KOPT-K1 (cell line): ENCODE measurements around the gene KRT74.

ENCODE experiments used
- H3K27ac ChIP-seq: fragments of 200-600 bp; sonication (generic); 2 replicates; pipeline ENCODE4 v1.5.1; 2016; ENCODE audit warnings: antibody characterized with exemption, mild to moderate bottlenecking, low read depth, low read length; ENCODE audit not compliant: poor library complexity, severe bottlenecking
- H3K36me3 ChIP-seq: fragments of 200-600 bp; sonication (generic); 2 replicates; pipeline ENCODE4 v1.5.1; 2017; ENCODE audit warnings: antibody characterized with exemption, mild to moderate bottlenecking, low read length, moderate library complexity; ENCODE audit not compliant: insufficient read depth
- H3K9me3 ChIP-seq: fragments of 200-600 bp; sonication (generic); 2 replicates; pipeline ENCODE4 v1.5.1; 2017; ENCODE audit warnings: antibody characterized with exemption, low read length, mild to moderate bottlenecking; ENCODE audit not compliant: insufficient read depth, poor library complexity, severe bottlenecking

Gene KRT74

DNA sequence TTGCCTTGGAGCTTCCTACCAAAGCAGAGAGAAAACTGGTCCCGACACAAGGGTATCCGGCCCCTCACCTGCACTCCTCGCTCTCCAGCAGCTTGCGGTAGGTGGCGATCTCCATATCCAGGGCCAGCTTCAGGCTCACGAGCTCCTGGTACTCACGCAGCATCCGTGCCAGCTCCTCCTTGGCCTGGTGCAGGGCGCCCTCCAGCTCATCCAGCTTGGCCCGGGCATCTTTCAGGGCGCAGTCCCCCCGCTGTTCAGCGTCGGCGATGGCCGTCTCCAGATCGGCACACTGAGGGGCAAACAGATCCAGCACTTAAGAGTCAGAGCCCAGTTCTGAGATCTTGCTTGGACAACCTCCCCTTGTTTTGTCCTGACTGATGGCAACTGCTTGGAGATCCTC lies 13.9 kb upstream of the KRT74 start:
- Histone ChIP-seq H3K36me3 (no peaks in the 10 kb centered on the region), H3K9me3 (no peaks in the 10 kb centered on the region), H3K27ac (no peak overlapping the region)

DNA sequence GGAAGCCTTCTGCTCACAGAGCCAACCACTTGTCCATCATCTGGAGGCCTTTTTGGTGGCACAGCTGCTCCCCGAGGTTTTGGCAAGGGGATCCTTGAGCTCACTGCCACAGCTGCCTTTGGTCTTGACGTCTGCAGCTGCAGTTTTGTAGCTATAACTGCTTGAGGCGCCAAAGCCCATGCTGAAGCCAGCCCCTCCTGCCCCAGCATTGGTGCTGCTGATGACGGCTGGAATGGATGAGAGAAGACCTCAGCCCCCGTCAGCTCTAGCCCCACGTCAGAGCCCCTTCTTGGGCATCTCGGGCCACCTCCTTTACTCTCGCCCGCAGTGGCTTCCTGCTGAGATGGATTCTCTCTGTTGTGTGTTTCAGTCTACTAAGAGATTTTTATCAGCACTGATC lies 12.3 kb upstream of the KRT74 start:
- no peaks in the 10 kb centered on the region for H3K9me3 ChIP-seq
- no peaks in the 10 kb centered on the region for H3K36me3 ChIP-seq
- H3K27ac ChIP-seq, result no peak overlapping the region

DNA sequence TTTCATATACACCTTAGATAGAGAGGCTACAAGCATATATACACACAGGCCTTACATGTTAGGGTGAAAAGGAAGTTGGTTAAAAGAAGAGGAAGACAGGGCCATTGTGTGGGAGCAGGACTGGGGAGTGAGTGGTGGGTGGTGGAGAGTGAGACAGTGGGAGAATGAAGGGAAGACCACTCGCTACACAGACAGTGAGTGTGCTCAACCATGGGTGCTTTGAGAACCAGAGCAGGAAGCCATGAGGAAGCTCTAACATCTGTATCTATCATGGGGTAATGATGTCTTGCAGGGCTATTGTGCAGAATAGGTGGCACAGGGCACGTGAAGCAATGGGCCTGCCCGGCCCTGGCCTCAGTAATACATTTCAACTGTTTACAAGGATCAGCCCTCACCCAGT lies 11.4 kb upstream of the KRT74 start:
- Histone ChIP-seq H3K36me3 (no peaks in the 10 kb centered on the region), H3K27ac (no peak overlapping the region), H3K9me3 (no peaks in the 10 kb centered on the region)

DNA sequence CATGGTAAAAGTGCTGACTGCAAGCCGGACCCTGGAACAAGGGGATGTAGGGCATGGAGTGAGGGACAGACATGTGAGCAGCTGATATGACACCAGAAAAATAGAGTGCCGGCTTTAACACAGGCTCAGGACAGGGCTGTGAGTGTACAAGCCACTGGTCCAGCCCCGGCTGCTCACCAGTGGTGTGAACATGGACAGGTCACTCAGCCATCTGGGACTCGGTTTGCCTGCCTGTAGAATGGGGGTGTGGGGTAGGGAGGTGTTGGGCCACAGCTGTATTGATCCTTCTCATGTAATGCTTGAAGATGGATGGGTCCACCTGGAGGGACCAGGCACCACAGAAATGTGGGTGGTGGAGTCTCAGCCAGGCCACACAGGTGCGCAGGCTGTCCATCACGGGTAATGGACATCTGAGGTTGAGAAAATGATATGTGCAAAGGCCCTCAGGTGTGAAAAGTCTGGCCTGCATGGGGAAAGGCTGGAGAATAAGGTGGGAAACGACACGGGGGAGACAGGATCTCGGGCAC lies 10.6 kb upstream of the KRT74 start:
- H3K9me3 ChIP-seq, result no peaks in the 10 kb centered on the region
- no peaks in the 10 kb centered on the region for H3K36me3 ChIP-seq
- no peak overlapping the region for H3K27ac ChIP-seq

DNA sequence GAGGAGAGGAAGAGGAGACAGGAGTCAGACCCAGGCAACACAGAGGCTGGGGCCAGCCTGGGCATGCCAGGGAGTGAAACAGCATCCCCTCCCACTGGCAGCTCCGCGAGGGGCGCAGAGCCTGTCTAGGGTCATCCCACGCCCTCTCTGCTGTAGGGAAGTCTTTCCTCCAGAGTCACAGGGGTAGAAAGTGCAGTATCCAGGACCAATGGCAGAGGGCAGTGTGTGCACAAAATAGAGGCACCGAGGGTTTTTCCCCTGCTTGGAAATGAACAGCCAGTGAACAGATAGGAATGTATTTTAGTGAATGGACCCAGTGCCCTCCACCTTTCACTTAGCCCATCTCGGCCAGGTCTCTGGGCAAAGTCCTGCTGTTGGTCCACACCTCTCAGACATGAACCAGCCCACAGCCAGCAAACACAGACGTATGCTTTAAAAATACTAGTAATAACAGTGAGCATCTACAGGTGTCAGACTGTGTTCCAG lies 9.4 kb upstream of the KRT74 start:
- Histone ChIP-seq H3K36me3 (no peaks in the 10 kb centered on the region), H3K9me3 (no peaks in the 10 kb centered on the region), H3K27ac (no peak overlapping the region)

DNA sequence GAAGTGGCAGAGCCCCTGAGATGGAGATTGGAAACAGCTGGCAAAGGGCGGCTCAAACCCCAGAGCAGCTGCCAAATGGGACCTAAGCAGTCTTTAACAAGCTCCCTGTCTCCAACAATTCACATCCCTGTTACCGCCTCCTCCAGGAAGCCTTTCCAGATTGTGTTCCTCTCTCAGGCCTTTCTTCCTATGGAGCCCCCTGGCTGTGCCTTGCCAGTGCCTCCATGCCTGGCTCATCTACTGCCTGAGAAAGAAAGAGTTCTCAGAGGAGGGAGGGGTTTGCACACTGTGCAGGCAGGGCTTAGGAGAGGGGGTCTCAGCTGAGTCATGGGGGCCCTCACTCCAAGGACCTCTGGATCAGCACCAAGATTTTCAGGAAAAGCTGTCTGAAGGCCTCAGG lies 8.8 kb upstream of the KRT74 start:
- H3K9me3 ChIP-seq, result no peaks in the 10 kb centered on the region
- no peak overlapping the region for H3K27ac ChIP-seq
- H3K36me3 ChIP-seq, result no peaks in the 10 kb centered on the region

DNA sequence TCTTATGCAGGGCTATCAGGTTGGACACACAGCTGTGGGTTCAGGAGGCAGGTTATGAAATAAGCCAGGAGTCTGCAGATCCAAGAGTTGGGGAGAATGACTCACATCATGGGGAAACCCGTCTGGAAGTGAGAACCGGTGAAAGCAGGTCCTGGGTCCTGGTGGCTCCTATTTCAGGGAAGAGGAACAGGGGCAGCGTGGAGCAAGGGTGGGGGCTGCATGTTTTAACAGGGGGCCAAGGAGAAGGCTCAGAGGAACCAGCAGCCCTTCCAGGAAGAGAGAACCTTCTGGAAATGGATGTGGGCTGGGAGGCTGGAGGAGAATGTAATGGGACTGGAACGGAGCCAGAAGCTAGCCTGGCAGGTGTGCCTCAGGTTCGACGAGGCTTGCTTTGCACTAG lies 7.8 kb upstream of the KRT74 start:
- no peaks in the 10 kb centered on the region for H3K9me3 ChIP-seq

DNA sequence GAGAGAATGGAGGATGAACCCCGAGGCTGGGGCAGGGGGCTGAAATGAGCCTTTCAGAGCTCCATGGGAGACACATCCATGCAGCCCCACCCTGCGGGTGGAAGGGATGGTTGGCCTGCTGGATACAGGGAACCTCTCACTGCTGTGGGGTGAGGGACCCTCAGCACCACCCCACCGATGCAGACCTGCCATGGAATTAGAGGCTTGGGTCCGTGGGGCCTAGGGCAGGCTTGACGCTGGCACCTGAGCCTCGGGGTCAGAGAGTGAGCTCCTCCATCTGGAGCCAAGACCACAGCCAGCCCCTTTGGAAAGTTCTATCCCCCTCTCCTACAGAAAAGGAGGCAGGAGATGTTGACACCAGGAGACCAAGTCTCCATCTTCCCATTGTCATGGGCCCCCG lies 7.4 kb upstream of the KRT74 start:
- Histone ChIP-seq H3K9me3 (no peaks in the 10 kb centered on the region), H3K36me3 (no peaks in the 10 kb centered on the region), H3K27ac (no peak overlapping the region)

More for the DNA sequence above, 7.8 kb upstream of the KRT74 start:
- H3K36me3 ChIP-seq, result no peaks in the 10 kb centered on the region
- no peak overlapping the region for H3K27ac ChIP-seq

DNA sequence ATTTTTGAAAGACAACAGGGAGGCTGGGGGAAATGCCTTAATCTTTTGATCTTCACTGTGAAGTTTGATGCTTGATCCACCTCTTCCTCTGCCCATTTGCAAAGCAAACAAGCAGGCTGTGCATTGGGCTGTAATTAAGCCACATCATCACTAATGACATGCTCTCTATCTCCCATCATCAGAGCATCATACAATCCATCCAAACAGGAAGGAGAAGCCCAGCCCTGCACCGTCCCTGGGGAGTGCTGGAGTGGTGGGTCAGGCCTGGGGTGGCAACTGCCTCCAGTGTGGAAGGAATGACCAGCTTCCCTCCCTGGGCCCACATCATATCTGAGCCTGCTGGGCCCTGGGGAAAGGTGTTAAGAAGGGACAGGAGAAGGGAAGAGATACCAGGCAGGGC lies 6.9 kb upstream of the KRT74 start:
- no peaks in the 10 kb centered on the region for H3K36me3 ChIP-seq
- H3K9me3 ChIP-seq, result no peaks in the 10 kb centered on the region
- no peak overlapping the region for H3K27ac ChIP-seq

DNA sequence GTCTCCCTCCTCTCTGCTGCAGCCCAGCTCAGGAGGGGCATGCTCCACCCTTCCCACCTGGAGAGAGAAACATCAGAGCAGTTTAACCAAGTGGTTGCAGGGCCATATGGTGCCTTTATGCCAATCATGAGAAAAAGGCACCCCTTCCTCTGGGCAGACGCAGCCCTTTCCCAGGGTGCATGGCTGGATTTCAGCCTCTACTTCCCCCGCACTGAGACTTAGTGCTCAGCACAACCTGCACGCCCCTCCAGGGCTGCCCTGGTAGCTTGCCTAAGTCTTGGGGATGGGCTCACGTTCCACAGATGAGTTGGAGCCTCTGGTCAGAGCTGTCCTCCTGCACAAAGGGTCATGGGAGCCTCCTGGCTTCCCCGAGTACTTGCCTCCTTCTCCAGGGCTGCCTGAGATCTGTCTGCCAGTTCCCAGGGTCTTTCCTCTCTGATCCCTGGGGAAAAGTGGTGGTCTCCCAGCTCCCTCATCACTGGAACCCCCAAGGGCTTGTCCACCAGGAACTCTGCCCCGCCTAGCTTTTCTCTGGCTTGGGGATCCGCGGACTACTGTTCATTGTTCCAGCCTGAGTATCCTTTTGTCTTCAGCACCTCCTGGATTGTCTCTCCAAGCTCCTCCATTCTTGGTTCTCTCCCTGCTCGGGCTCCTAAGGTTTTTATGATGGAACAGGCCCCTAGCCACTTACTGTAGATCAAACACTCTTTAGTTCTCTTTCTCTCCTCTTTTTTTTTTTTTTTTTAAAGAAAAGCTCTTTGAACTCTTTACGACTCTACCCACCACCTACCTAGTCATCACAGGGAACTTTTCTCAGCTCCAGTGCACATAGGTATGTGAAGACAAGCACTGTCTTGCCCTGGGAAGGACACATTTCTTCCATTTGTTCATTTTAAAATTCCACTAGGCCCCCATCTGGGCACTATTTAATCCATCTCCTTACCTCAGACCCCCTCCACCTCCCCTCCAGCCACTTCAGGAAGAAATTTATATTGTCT lies 6.1 kb upstream of the KRT74 start:
- H3K27ac ChIP-seq, result no peak overlapping the region
- no peaks in the 10 kb centered on the region for H3K9me3 ChIP-seq
- H3K36me3 ChIP-seq, result no peaks in the 10 kb centered on the region

DNA sequence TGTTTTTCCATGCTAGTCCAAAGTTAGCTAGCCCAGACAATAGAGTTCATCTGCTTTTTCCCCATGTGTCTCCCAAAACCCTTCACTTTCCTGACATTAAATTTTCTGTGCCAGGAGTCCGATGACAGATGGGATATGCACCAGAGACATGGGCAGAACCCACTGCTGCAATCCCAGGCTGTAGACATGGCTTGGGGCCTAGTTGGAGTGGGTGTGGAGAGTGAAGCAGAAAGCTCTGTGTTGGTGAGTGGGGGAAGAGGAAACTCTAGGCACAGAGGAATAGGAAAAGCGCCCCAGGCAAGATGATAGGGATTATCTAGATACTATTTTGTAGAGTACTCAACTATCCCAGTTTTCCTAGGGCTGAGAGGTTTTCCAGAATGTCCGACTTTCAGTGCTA lies 4.8 kb upstream of the KRT74 start:
- Histone ChIP-seq H3K36me3 (no peaks in the 10 kb centered on the region), H3K9me3 (no peaks in the 10 kb centered on the region), H3K27ac (no peak overlapping the region)

DNA sequence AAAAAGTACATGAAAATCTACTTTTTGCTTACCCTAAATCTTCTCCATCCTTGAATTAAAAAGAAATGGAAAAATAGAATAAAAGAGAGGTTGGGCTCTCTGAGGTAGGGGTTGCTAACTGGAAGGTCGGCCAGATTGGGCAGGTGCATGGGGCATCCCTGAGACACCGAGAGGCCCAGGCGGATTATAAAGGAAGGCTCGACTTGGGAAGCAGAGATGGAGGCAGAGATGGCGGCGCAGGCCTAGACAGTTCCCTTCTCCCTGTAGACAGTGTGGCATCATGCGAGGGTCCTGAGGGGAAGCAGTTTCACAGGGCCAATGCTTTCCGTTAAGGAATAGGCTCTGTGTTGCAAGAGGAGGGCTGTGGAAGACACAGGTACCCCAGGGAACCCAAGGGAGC lies 3.7 kb upstream of the KRT74 start:
- no peak overlapping the region for H3K27ac ChIP-seq
- no peaks in the 10 kb centered on the region for H3K36me3 ChIP-seq
- H3K9me3 ChIP-seq, result no peaks in the 10 kb centered on the region

DNA sequence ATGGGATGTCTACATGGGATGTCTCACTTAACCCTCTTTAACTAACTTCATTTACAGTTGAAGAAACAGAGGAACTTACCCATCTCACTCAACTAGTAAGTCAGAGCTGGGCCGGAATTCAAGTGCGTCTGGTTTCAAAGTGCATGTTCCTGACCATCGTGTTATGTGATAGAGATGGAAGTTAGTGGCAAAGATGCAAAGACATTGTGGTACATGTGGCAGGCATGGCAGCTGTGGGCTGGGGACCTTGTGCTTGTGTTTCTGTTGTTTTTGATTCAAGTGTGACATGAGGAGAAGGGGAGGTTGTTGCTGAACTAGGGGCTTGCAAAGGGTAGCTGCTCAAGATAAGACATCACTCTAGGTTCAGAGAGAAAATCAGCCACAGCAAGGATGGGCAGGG lies 2.3 kb upstream of the KRT74 start:
- Histone ChIP-seq H3K9me3 (no peaks in the 10 kb centered on the region), H3K36me3 (no peaks in the 10 kb centered on the region), H3K27ac (no peak overlapping the region)

DNA sequence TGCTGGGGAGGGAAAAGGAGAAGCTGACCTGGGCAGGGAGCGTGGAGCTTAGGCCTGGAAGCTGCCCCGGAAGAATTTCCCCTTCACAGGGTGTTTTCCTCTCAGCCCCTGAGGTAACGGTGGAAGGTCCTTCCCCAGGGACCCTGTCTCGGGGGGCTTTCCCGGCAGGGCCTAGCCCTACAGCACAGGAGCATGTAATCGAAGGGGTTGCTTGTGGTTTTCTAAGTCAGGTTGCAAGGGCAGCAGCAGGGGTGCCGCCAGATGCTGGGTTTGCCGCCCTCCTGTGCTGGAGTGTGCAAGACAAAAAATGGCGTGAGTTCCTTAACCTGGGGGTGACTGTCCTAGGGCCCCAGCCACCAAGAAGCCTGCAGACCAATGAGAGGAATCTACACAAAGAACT lies 1.6 kb upstream of the KRT74 start:
- Histone ChIP-seq H3K36me3 (no peaks in the 10 kb centered on the region), H3K27ac (no peak overlapping the region), H3K9me3 (no peaks in the 10 kb centered on the region)

DNA sequence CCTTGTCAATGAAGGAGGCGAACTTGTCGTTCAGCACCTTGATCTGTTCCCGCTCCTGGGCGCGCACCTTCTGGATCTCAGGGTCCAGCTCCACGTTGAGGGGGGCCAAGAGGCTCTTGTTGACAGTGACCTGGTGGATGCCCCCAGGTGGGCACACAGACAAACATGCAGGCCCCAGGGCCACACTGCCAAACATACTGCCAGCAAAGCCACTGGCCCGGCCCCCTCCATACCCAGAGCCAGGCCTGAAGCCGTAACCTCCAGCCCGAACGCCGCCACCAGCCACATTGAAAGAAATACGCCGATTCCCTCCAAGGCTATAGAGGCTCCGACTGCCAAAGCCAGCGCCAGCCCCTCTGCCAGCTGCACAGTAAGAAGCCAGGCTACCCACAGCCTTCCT lies 337 bp downstream of the KRT74 start:
- H3K27ac ChIP-seq, result no peak overlapping the region
- no peaks in the 10 kb centered on the region for H3K36me3 ChIP-seq
- H3K9me3 ChIP-seq, result no peaks in the 10 kb centered on the region

DNA sequence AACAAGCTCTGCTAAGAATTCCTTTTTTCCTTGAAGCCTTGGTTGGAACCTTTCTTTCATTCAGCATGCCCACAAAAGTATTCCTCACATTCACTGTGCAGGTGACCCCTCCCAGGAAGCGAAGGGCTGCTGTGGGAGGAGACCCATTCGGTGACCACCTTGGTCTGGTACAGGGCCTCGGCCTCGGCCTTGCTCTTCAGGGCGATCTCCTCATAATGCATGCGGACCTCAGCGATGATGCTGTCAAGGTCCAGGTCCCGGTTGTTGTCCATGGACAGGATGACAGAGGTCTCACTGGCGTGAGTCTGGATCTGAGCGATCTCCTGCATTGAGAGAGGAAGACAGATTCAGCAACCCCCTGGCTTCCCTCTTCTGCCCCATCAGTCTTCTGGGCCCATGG lies 3.1 kb downstream of the KRT74 start:
- H3K9me3 ChIP-seq, result no peaks in the 10 kb centered on the region
- H3K36me3 ChIP-seq, result no peaks in the 10 kb centered on the region
- H3K27ac ChIP-seq, result no peak overlapping the region
